Mucosa of stomach (tissue), 1 donor: ENCODE measurements around the gene OR2V2.

Experiments
- H3K27me3 ChIP-seq: one replicate; pipeline ENCODE4 v1.7.0; 2013; ENCODE audit warnings: mild to moderate bottlenecking, low read length; ENCODE audit not compliant: control insufficient read depth, insufficient read depth
- H3K36me3 ChIP-seq: one replicate; pipeline ENCODE4 v1.7.0; 2013; ENCODE audit warnings: low read length; ENCODE audit not compliant: control insufficient read depth, insufficient read depth
- H3K4me1 ChIP-seq: one replicate; pipeline ENCODE4 v1.7.0; 2013; ENCODE audit warnings: mild to moderate bottlenecking, low read length; ENCODE audit not compliant: control insufficient read depth, insufficient read depth
- H3K4me3 ChIP-seq: one replicate; pipeline ENCODE4 v1.7.0; 2013; ENCODE audit warnings: low read length
- H3K9ac ChIP-seq: one replicate; pipeline ENCODE4 v1.7.0; 2013; ENCODE audit warnings: mild to moderate bottlenecking, low read length, moderate library complexity
- H3K9me3 ChIP-seq: one replicate; pipeline ENCODE4 v1.7.0; 2013; ENCODE audit warnings: mild to moderate bottlenecking, low read length, moderate library complexity; ENCODE audit not compliant: control insufficient read depth
- donor health status: Pancreatic carcinoma.

The OR2V2 gene

DNA sequence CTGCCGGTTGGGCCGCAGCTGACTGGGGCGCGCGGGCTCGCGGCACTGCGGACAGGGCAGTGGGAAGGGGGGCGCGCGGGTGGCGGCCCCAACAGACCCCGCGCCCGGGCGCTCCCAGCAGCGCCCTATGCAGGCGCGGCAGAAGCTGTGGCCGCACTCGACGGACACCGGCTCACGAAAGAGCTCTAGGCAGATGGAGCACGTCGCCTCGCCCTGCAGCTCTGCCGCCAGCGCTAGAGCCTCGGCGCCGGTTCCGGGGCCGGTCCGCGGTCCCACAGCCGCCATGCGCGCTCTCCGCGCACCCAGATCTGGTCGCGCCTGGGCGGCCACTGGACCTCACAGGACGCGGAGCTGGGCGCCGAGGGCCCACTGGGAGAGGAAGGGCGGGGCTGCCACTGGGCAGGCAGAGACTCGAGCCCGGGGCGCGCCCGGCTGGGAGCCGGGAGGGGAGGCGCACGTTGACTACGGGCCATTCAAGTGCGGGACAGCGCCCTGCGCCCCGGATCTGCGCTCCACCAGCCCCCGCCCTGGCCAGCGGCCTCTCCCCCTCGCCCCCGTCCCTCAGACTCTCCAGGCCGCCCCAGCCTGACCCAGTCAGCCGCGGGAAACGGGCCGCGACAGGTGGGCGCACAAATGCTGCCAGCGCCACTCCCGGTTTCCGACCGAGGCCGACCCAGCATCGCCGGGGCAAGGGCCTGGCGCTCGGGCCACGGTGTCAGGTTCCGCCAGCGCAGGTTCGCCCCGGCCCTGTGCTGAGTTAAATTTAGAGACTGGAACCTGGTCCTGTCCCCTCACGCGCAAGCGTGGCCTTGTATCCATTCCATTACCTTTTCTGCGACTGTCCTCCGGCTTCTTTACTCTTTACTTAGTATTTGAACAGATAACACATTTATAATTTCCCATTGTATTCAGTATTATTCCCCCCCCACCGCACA lies 57.7 kb downstream of the OR2V2 start, which contains the start of gene TRIM7:
TSS of gene TRIM7 (minus strand) at position 371 of the 935 bp plus-strand sequence. CDS start at position 285, 86 bp downstream.
- Histone ChIP-seq H3K4me1 (peaks cover 37% of the 10 kb centered on the region), H3K4me3 (peak within 1 kb of the TSS; percentile 10), H3K9me3 (no peaks in the 10 kb centered on the region), H3K9ac (peak within 1 kb of the TSS; percentile 40), H3K27me3 (peaks cover 28% of the 10 kb centered on the region), H3K36me3 (no peaks in the 10 kb centered on the region)

DNA sequence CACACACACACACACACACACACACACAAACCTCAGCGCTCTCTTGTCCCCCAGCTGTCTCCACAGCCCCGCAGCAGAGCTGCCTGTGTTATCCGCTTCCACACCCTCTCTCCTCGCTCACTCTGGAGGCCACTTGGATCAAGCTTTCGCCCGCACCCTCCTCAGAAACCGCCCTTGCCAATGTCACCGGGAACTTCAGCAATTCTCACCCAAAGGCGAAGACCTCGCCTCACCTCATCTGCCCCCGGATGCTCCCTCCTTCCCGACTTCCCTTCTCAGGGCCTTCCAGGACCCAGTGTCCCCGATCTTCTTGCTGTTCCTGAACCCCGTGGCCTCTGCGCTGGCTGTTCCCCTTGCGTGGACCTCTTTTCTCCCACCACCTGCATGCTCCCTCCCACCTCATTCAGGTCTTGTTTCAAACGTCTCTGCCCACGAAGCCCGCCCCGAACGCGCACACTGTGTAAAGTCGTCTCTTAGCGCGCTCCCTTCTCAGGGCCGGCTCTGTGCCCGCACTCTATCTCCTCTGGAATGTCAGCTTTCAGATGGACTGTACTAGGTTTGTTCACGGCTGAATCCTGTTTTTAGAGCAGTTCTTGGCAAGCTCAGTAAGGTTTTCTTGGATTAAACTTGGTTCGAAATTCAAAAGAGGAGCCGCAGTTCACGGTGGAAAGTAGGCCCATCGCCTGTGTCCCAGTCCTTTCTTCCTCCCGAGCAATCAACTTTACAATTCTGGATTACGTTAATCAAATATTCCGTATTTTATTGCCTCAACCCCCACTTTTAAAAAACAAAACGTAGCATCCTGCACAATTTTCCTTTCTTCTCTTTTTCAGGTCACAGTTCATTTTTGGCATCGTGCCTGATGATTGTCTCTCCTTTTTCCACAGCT lies 58.6 kb downstream of the OR2V2 start:
- H3K27me3 ChIP-seq, result peaks cover 28% of the 10 kb centered on the region
- peak overlapping the region; percentile 46 for H3K4me3 ChIP-seq
- H3K4me1 ChIP-seq, result peaks cover 37% of the 10 kb centered on the region
- H3K9me3 ChIP-seq, result no peaks in the 10 kb centered on the region
- peak overlapping the region; percentile 40 for H3K9ac ChIP-seq
- H3K36me3 ChIP-seq, result no peaks in the 10 kb centered on the region

DNA sequence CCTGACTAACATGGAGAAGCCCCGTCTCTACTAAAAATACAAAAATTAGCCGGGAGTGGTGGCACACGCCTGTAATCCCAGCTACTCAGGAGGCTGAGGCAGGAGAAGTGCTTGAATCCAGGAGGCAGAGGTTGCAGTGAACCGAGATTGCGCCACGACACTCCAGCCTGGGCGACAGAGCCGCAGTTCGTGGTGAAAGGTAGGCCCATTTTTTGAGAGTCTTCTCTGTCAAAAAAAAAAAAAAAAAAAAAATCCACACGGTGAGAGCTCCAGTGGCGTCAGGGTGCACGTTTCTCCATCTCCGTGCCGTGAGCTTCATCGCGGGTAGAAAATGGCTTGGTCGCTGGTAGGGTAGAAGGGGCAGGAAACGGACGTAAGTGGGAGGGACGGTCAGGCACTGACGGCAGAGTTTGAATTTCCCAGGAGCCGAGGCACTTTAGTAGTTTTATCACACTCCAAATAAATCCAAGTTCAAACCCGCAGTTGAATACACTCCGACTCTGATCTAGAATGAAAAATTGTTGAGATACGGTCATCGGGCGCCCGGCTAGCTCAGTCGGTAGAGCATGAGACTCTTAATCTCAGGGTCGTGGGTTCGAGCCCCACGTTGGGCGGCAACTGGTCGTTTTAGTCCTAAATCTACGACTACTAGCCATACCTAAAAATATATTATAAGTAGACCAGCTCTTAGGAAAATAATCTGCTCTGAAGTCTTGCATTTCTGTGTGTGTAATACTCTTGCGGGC lies 60.0 kb downstream of the OR2V2 start:
- Histone ChIP-seq H3K4me1 (peaks cover 30% of the 10 kb centered on the region), H3K4me3 (peak overlapping the region; percentile 46), H3K36me3 (no peaks in the 10 kb centered on the region), H3K9me3 (no peaks in the 10 kb centered on the region), H3K27me3 (peaks cover 28% of the 10 kb centered on the region), H3K9ac (peak overlapping the region; percentile 40)

DNA sequence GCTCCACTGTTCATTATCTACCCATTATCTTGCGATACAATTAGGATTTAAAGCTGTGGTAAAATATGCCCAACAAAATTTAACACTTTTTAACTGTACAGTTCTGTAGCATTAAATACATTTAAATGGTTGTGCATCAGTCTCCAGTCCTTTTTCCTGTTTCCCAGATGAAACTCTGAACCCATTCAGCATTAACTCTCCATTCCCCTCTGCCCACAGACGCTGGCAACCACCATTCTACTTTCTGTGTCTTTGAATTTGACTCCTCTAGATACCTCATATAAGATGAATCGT lies 60.5 kb downstream of the OR2V2 start:
- peaks cover 26% of the 10 kb centered on the region for H3K4me1 ChIP-seq
- peaks cover 28% of the 10 kb centered on the region for H3K27me3 ChIP-seq
- no peak overlapping the region for H3K4me3 ChIP-seq

More for the DNA sequence above, 60.5 kb downstream of the OR2V2 start:
- Histone ChIP-seq H3K36me3 (no peaks in the 10 kb centered on the region), H3K9ac (no peak overlapping the region), H3K9me3 (no peaks in the 10 kb centered on the region)
